ENCODE data around the gene ITGB4.

The ITGB4 gene

DNA sequence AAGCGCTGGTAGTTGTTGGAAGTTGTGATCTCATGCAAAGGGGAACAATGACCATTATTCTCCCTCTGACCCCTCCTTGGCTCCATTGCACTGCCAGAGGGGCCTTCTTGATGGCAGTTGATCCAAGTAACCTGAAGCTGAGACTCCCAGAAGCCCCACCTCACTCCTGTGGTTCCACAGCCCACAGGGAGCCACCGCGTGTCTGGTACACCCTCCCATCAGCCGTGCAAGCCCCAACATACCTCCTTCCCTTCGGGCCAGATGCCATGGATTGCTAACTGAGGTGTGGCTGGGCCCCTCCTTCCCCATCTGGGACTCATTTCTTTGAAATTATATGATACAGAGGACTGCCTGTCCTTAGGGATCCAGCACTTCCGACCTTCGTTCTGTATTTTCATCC lies 36.3 kb upstream of the ITGB4 start:
- no peak overlapping the region for H3K27ac ChIP-seq (replicated peaks)
- H3K27me3 ChIP-seq (ENCODE audit: insufficient read depth, poor library complexity, severe bottlenecking) = no peaks in the 10 kb centered on the region
- no peak overlapping the region for H3K4me3 ChIP-seq (replicated peaks; ENCODE audit: insufficient read depth, low read length)
- no peak for DNase-seq (ENCODE audit: low read depth in 1 of 2, low spot score in 1 of 2)
- TF ChIP-seq, protein P1, sequence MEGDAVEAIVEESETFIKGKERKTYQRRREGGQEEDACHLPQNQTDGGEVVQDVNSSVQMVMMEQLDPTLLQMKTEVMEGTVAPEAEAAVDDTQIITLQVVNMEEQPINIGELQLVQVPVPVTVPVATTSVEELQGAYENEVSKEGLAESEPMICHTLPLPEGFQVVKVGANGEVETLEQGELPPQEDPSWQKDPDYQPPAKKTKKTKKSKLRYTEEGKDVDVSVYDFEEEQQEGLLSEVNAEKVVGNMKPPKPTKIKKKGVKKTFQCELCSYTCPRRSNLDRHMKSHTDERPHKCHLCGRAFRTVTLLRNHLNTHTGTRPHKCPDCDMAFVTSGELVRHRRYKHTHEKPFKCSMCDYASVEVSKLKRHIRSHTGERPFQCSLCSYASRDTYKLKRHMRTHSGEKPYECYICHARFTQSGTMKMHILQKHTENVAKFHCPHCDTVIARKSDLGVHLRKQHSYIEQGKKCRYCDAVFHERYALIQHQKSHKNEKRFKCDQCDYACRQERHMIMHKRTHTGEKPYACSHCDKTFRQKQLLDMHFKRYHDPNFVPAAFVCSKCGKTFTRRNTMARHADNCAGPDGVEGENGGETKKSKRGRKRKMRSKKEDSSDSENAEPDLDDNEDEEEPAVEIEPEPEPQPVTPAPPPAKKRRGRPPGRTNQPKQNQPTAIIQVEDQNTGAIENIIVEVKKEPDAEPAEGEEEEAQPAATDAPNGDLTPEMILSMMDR (IDR thresholded peaks at IDR 0.05; ENCODE audit: insufficient read depth, low read length) = no peak
- no peak for TF ChIP-seq POLR2AphosphoS5 (IDR thresholded peaks at IDR 0.05; ENCODE audit: low read depth)
- TF ChIP-seq GABPA (IDR thresholded peaks at IDR 0.05; ENCODE audit: low read depth) = no peak
- TF ChIP-seq, protein P2, sequence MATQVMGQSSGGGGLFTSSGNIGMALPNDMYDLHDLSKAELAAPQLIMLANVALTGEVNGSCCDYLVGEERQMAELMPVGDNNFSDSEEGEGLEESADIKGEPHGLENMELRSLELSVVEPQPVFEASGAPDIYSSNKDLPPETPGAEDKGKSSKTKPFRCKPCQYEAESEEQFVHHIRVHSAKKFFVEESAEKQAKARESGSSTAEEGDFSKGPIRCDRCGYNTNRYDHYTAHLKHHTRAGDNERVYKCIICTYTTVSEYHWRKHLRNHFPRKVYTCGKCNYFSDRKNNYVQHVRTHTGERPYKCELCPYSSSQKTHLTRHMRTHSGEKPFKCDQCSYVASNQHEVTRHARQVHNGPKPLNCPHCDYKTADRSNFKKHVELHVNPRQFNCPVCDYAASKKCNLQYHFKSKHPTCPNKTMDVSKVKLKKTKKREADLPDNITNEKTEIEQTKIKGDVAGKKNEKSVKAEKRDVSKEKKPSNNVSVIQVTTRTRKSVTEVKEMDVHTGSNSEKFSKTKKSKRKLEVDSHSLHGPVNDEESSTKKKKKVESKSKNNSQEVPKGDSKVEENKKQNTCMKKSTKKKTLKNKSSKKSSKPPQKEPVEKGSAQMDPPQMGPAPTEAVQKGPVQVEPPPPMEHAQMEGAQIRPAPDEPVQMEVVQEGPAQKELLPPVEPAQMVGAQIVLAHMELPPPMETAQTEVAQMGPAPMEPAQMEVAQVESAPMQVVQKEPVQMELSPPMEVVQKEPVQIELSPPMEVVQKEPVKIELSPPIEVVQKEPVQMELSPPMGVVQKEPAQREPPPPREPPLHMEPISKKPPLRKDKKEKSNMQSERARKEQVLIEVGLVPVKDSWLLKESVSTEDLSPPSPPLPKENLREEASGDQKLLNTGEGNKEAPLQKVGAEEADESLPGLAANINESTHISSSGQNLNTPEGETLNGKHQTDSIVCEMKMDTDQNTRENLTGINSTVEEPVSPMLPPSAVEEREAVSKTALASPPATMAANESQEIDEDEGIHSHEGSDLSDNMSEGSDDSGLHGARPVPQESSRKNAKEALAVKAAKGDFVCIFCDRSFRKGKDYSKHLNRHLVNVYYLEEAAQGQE (IDR thresholded peaks at IDR 0.05; ENCODE audit: insufficient replicate concordance, low read depth) = no peak
- TF ChIP-seq SPI1 (IDR thresholded peaks at IDR 0.05; ENCODE audit: borderline replicate concordance, low read depth) = no peak

GRCh38 chr17:75685499-75685898 lies 35.8 kb upstream of the ITGB4 start:
- TF ChIP-seq POLR2AphosphoS5 (IDR thresholded peaks at IDR 0.05; ENCODE audit: low read depth) = no peak
- TF ChIP-seq, protein P1 (IDR thresholded peaks at IDR 0.05; ENCODE audit: insufficient read depth, low read length) = no peak
- TF ChIP-seq, protein P2 (IDR thresholded peaks at IDR 0.05; ENCODE audit: insufficient replicate concordance, low read depth) = no peak
- no peak for TF ChIP-seq GABPA (IDR thresholded peaks at IDR 0.05; ENCODE audit: low read depth)
- no peak for TF ChIP-seq SPI1 (IDR thresholded peaks at IDR 0.05; ENCODE audit: borderline replicate concordance, low read depth)
- Histone ChIP-seq H3K4me3 (replicated peaks; ENCODE audit: insufficient read depth, low read length) (no peak overlapping the region), H3K27ac (replicated peaks) (no peak overlapping the region), H3K27me3 (ENCODE audit: insufficient read depth, poor library complexity, severe bottlenecking) (no peaks in the 10 kb centered on the region)
- DNase-seq (ENCODE audit: low read depth in 1 of 2, low spot score in 1 of 2) = no peak

DNA sequence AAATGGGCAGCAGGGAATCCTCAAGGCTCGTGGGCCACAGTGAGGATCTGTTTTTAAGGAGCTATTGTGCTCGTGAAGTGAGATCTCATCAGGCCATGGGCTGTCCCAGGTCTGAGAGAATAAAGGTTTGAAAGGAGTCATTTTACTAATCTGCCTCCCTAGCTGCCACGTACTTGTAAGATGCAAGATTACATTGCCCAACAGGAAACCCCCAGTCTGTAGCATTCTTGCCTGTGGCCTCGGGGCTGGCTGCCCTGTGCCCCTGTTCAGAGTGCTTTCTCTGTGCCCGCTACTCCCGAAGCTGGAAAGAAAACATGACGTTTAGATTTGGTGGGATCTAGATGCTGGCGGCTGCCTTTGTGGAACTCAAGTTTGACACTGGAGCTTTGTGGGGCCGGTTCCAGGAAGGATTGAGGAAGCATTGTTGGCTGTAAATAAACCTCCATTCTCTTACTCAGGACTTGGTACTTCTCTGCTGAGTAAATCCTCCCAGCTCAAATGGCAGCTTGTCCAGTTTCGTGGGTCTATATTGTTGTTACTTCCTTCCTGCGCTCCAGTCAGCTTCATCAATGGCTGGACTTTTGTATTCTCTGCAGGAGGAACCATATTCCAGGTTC lies 32.9 kb upstream of the ITGB4 start:
- DNase-seq (ENCODE audit: low read depth in 1 of 2, low spot score in 1 of 2) = peak in 1 of 2 experiments; percentile 76

More for the DNA sequence above, 32.9 kb upstream of the ITGB4 start:
- TF ChIP-seq, protein P2 (IDR thresholded peaks at IDR 0.05; ENCODE audit: insufficient replicate concordance, low read depth) = no peak
- no peak for TF ChIP-seq GABPA (IDR thresholded peaks at IDR 0.05; ENCODE audit: low read depth)
- peak overlapping the region; percentile 59 for H3K27ac ChIP-seq (replicated peaks)
- no peaks in the 10 kb centered on the region for H3K27me3 ChIP-seq (ENCODE audit: insufficient read depth, poor library complexity, severe bottlenecking)
- H3K4me3 ChIP-seq (replicated peaks; ENCODE audit: insufficient read depth, low read length) = no peak overlapping the region

Data from HL-60 (cell line).